Transverse colon (tissue), 3 donors: ENCODE results near the gene USP53.

Experiments used
- CTCF ChIP-seq, 5 experiments: fragments of 200-600 bp in 3 of 5; fragments of 450-650 bp in 2 of 5; sonication (generic) in 3 of 5; IDR thresholded peaks; 1 replicate in 2 of 5; 2 replicates in 3 of 5; pipeline ENCODE4 v1.5.1; 2016 to 2017; ENCODE audit warnings: antibody characterized with exemption in 5 of 5, inconsistent platforms in 3 of 5, mild to moderate bottlenecking in 2 of 5, moderate library complexity in 1 of 5
- EP300 ChIP-seq: sonication (generic); formaldehyde crosslinking; IDR thresholded peaks from one replicate; pipeline ENCODE4 v1.6.1; 2017; ENCODE audit warnings: antibody characterized with exemption, low read depth
- POLR2A ChIP-seq: fragments of 450-650 bp; IDR thresholded peaks from one replicate; pipeline ENCODE4 v1.6.1; 2016; ENCODE audit warnings: antibody characterized with exemption, mild to moderate bottlenecking, moderate library complexity

DNA sequence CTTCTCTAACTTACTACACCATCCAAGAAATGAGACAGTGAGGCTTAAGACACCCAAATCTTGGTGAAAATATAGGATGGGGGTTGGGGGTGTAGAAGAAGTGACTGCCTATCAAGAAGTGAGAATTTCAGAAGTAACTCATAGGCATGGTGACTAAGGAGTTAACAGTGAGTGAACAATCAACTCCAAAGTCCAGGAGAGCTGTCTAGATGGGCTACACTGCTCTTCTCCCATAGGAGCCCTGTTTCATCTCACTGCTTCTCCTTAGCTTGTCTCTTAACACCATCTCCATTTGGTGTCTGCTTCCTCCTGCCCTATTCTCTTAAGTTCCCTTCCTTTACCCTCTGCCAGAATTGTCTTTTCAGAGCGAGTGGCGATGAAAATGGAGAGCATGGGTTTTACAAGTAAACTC, 86.8 kb downstream of the USP53 start:
- TF ChIP-seq CTCF (IDR thresholded peaks at IDR 0.05) (no peak), EP300 (no peak), POLR2A (no peak)
